GM12878 (cell line): ENCODE results near the gene GSTA4. TPM values are rescaled to one million over a fixed set of nuclear protein-coding genes. Genes with fewer than 3 reads are reported as not detected.

Experiments
- ATAC-seq: fragments of 200-7000 bp; cut with Tn5 transposase; 3 replicates; pipeline ENCODE4 v1.9.1; 2020; ENCODE audit warnings: mild to moderate bottlenecking, moderate library complexity
- BruUV-seq: library from RNA; stranded (reverse); fragments of 400-500 nt; replicated peaks from 2 replicates; lab custom pipeline; 2021; lab: Mats Ljungman, UMichigan
- CTCF ChIA-PET: fragments of 300-600 bp; sonication (Branson Sonifier 250); formaldehyde crosslinking; extraction: SDS; loops from one replicate; lab custom pipeline; 2021; ENCODE audit warnings: inconsistent platforms; lab: Yijun Ruan, JAX
- POLR2A ChIA-PET: fragments of 350-600 bp; formaldehyde crosslinking; extraction: SDS; loops from one replicate; lab custom pipeline; 2021; ENCODE audit warnings: inconsistent platforms; lab: Charles Lee
- RAD21 ChIA-PET: fragments of 300-600 bp; sonication (Branson Sonifier 250); formaldehyde crosslinking; loops from one replicate; lab custom pipeline; 2023; ENCODE audit warnings: antibody characterized with exemption; ENCODE audit not compliant: unreplicated experiment; lab: Charles Lee
- SMC1A ChIA-PET: fragments of 300-600 bp; sonication (Branson Sonifier 250); formaldehyde crosslinking; loops from one replicate; lab custom pipeline; 2023; ENCODE audit not compliant: unreplicated experiment, uncharacterized antibody; lab: Charles Lee
- DNase-seq: peaks from one replicate; pipeline ENCODE4 v3.0.0-alpha.2; 2011; ENCODE audit warnings: low read depth, low spot score
- FAIRE-seq: peaks from 3 replicates; lab custom pipeline; 2011; peaks lifted over from hg19 to GRCh38; lab: Jason Lieb, UNC
- H2AFZ ChIP-seq: 2 replicates; pipeline ENCODE4 v1.6.0; 2011; ENCODE audit warnings: low read depth, low read length, control low read depth; ENCODE audit not compliant: control insufficient read depth
- H3K27ac ChIP-seq: 2 replicates; pipeline ENCODE4 v1.5.1; 2011; ENCODE audit warnings: control low read depth; ENCODE audit not compliant: control insufficient read depth, insufficient read depth
- H3K27me3 ChIP-seq, 2 experiments: replicated peaks in 1 of 2; 2 replicates each; pipeline versions ENCODE4 v1.6.0 to v1.6.1; 2011; ENCODE audit warnings: low read length in 1 of 2; ENCODE audit not compliant: control insufficient read depth in 2 of 2, insufficient read depth in 2 of 2
- H3K36me3 ChIP-seq, 2 experiments: 2 replicates each; pipeline ENCODE4 v1.5.1; 2011; ENCODE audit warnings: low read length in 1 of 2; ENCODE audit not compliant: control insufficient read depth in 2 of 2, insufficient read depth in 2 of 2
- H3K4me1 ChIP-seq: 2 replicates; pipeline ENCODE4 v1.6.1; 2011; ENCODE audit warnings: mild to moderate bottlenecking, low read length, moderate library complexity, mixed read lengths; ENCODE audit not compliant: control insufficient read depth, insufficient read depth
- H3K4me2 ChIP-seq: 2 replicates; pipeline ENCODE4 v1.6.0; 2011; ENCODE audit warnings: control low read depth; ENCODE audit not compliant: control insufficient read depth, insufficient read depth
- H3K4me3 ChIP-seq: fragments of 200-600 bp; sonication (generic); 2 replicates; pipeline ENCODE4 v1.5.1; 2016
- H3K79me2 ChIP-seq: 2 replicates; pipeline ENCODE4 v1.6.0; 2011; ENCODE audit warnings: low read length; ENCODE audit not compliant: control insufficient read depth, insufficient read depth
- H3K9ac ChIP-seq: 2 replicates; pipeline ENCODE4 v1.8.0; 2011; ENCODE audit warnings: low read length, control low read depth, mixed read lengths; ENCODE audit not compliant: control insufficient read depth, insufficient read depth
- H3K9me3 ChIP-seq: replicated peaks from 3 replicates; pipeline ENCODE4 v1.5.1; 2011; ENCODE audit warnings: mild to moderate bottlenecking, low read length; ENCODE audit not compliant: control insufficient read depth, insufficient read depth
- H4K20me1 ChIP-seq: 2 replicates; pipeline ENCODE4 v1.6.0; 2011; ENCODE audit not compliant: control insufficient read depth, insufficient read depth
- CREB1 ChIP-seq: IDR thresholded peaks from 2 replicates; pipeline ENCODE4 v1.6.1; 2012; ENCODE audit warnings: low read depth, mild to moderate bottlenecking, inconsistent platforms
- NFIC ChIP-seq: IDR thresholded peaks from 2 replicates; pipeline ENCODE4 v1.6.1; 2012; ENCODE audit warnings: low read depth, mild to moderate bottlenecking, inconsistent platforms, low read length, moderate library complexity
- PKNOX1 ChIP-seq: fragments of 450-650 bp; IDR thresholded peaks from 2 replicates; pipeline ENCODE4 v1.6.1; 2016; ENCODE audit warnings: mild to moderate bottlenecking
- POLR2AphosphoS2 ChIP-seq: IDR thresholded peaks from 2 replicates; pipeline ENCODE4 v1.6.1; 2011; ENCODE audit warnings: low read depth, mild to moderate bottlenecking, low read length, improper control_type of control experiment, moderate library complexity
- ZZZ3 ChIP-seq: IDR thresholded peaks from 2 replicates; pipeline ENCODE4 v1.6.1; 2011; ENCODE audit warnings: low read depth; ENCODE audit not compliant: control insufficient read depth, insufficient read length
- WGBS: methylation state at CpG from one replicate; pipeline ENCODE4 v1.1.6; 2016; ENCODE audit warnings: low lambda C conversion rate; ENCODE audit not compliant: insufficient replicate concordance, insufficient coverage; ENCODE audit errors: missing lambda C conversion rate; 5-methylcytosine and 5-hydroxymethylcytosine counted together
- in situ Hi-C: fragments of 300-500 bp; cut with MboI; formaldehyde crosslinking; loops from 9 replicates; pipeline ENCODE4 v1.14.3; 2018; ENCODE audit warnings: mixed read lengths
- intact Hi-C: fragments of 100-400 bp; cut with micrococcal nuclease; formaldehyde crosslinking; loops from one replicate; pipeline ENCODE4 v1.14.2; 2022; ENCODE audit not compliant: unreplicated experiment
- polyA plus RNA-seq, 11 experiments: library from polyadenylated mRNA; depleted of rRNA in 4 of 11; unstranded in 6 of 11; stranded (reverse) in 5 of 11; fragments of >200 nt; fragmentation: Nextera tagmentation in 4 of 11; fragmentation: Illumina TruSeq in 1 of 11; extraction: Ambion mirVana in 4 of 11; extraction: Trizol in 1 of 11; gene quantifications; 1 replicate in 1 of 11; 2 replicates in 10 of 11; pipeline versions ENCODE4 v1.2.1 to v1.2.3, GENCODE V29; 2011 to 2016; ENCODE audit warnings: inconsistent platforms in 2 of 11, missing spikeins in 2 of 11, low read depth in 1 of 11
- total RNA-seq, 4 experiments: library from RNA; depleted of rRNA in 3 of 4; stranded (reverse); fragments of >200 nt in 3 of 4; fragmentation: Illumina TruSeq in 1 of 4; extraction: Trizol in 1 of 4; gene quantifications; 2 replicates each; pipeline versions ENCODE4 v1.2.1 to v1.2.3, GENCODE V29; 2013 to 2021

GSTA4 gene
- total and polyA plus RNA-seq, 10 of the 15 experiments (the other 5 are each of a cell fraction or from before 2014, with no cell fraction given) = 1.9 to 9.7 (median 4.4) TPM

DNA sequence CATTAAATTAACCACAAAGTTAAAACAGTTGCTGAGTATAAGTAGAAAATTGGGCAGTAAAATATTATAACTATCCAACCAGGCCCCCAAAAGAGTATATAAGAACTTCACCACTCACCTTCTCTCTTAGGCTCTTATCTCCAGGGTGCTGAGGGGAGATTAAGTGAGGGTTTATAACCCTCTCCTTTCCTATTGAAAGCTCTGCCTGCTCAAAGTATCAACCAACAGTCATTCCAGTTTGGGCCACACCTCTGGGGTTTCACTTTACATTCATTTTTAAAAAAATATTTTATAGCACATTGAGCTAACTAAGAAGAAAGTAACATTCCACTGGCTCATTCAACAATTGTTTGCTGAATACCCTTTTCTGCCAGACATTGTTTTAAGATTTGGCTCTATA lies 22.1 kb downstream of the GSTA4 start:
- intact Hi-C loops (no loop called here), in situ Hi-C loops (no loop called here)
- ChIA-PET POLR2A (no interaction called here), RAD21 (no interaction called here), SMC1A (no interaction called here), CTCF (interaction anchor here (0.7 to 0.9 kb wide), 2 partner anchors 11 to 875 kb away, joined by 3 read pairs; no protein-coding TSS in a partner anchor)
- Histone ChIP-seq H3K27me3 (no peaks in the 10 kb centered on the region; a peak in 1 of 4 replicates), H3K79me2 (no peaks in the 10 kb centered on the region), H2AFZ (no peak overlapping the region), H3K36me3 (no peaks in the 10 kb centered on the region), H3K9me3 (no peaks in the 10 kb centered on the region), H3K9ac (no peak overlapping the region), H3K27ac (no peak overlapping the region), H3K4me2 (no peak overlapping the region), H3K4me3 (no peak overlapping the region), H3K4me1 (peaks cover 9% of the 10 kb centered on the region), H4K20me1 (no peaks in the 10 kb centered on the region)
- BruUV-seq = no TSS peak
- ATAC-seq (no peak), FAIRE-seq (no peak), DNase-seq (no peak)
- no peak for TF ChIP-seq PKNOX1

DNA sequence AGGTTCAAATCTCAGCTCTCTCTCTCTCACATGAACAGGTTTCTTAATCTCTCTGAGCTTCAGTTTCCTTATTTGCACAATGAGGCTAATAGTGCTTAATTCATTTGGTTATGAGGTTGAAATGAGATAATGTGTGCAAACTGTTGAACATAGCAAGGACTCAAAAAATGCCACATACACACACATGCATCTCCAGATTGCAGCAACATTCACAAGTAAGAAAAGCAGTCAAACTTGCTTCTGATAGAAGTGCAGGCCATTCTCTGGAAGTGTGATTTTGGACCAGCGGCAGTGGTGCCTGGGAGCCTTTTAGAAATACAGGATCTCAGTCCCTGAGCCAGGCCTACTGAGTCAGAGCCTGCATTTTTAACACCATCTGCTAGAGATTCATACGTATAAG lies 25.7 kb downstream of the GSTA4 start:
- TF ChIP-seq POLR2AphosphoS2 (no peak), CREB1 (no peak), NFIC (no peak), ZZZ3 (no peak)
- WGBS = 55% methylated on average over 2 of the region's 2 CpGs
- H3K4me2 ChIP-seq = no peak overlapping the region
- H3K4me1 ChIP-seq = no peaks in the 10 kb centered on the region
- no peak overlapping the region for H3K9ac ChIP-seq
- BruUV-seq = no TSS peak
- H3K36me3 ChIP-seq = no peaks in the 10 kb centered on the region
- no peaks in the 10 kb centered on the region; a peak in 3 of 4 replicates for H3K27me3 ChIP-seq
- H3K79me2 ChIP-seq = no peaks in the 10 kb centered on the region
- H2AFZ ChIP-seq = no peak overlapping the region
- no peak overlapping the region for H3K27ac ChIP-seq
- in situ Hi-C loops = no loop called here
- FAIRE-seq = no peak
- ChIA-PET SMC1A (no interaction called here), RAD21 (no interaction called here), CTCF (no interaction called here), POLR2A (no interaction called here)
- H3K4me3 ChIP-seq = no peak overlapping the region
- no peaks in the 10 kb centered on the region for H3K9me3 ChIP-seq
- DNase-seq = no peak
- ATAC-seq = no peak
- intact Hi-C loops = no loop called here
- H4K20me1 ChIP-seq = no peaks in the 10 kb centered on the region
